ENCODE measurements around the gene TGFB1.
"Not testable (repeated sequence)": the region's sequence is repeated elsewhere in the genome, so short reads cannot be mapped to it uniquely, and the experiment has no call there.

TGFB1 gene

GRCh38 chr19:41386442-41386841 lies 32.7 kb upstream of the TGFB1 start:
- DNase-seq, result no peak
- peaks cover 19% of the 10 kb centered on the region for H3K4me1 Mint-ChIP-seq
- no peaks in the 10 kb centered on the region for H3K9me3 Mint-ChIP-seq
- H3K27me3 Mint-ChIP-seq (ENCODE audit: low read depth, poor library complexity), result no peaks in the 10 kb centered on the region
- H3K27ac Mint-ChIP-seq, result peak overlapping the region; percentile 68
- no peak for TF ChIP-seq CTCF (IDR thresholded peaks at IDR 0.05)
- no peak overlapping the region for H3K4me3 Mint-ChIP-seq
- H3K36me3 Mint-ChIP-seq (ENCODE audit: low read depth), result peaks cover 23% of the 10 kb centered on the region

GRCh38 chr19:41384351-41384750 lies 30.6 kb upstream of the TGFB1 start:
- Mint-ChIP-seq H3K27me3 (ENCODE audit: low read depth, poor library complexity) (no peaks in the 10 kb centered on the region), H3K36me3 (ENCODE audit: low read depth) (peaks cover 11% of the 10 kb centered on the region), H3K9me3 (no peaks in the 10 kb centered on the region), H3K4me1 (peaks cover 19% of the 10 kb centered on the region), H3K4me3 (no peak overlapping the region), H3K27ac (no peak overlapping the region)
- DNase-seq, result no peak
- TF ChIP-seq CTCF (IDR thresholded peaks at IDR 0.05), result no peak

GRCh38 chr19:41381536-41381935 lies 27.8 kb upstream of the TGFB1 start:
- peaks cover 20% of the 10 kb centered on the region for H3K36me3 Mint-ChIP-seq (ENCODE audit: low read depth)
- H3K4me1 Mint-ChIP-seq, result peaks cover 32% of the 10 kb centered on the region
- not testable (repeated sequence) for H3K4me3 Mint-ChIP-seq

GRCh38 chr19:41377977-41378709 lies 24.4 kb upstream of the TGFB1 start:
- Mint-ChIP-seq H3K4me3 (peak overlapping the region; percentile 37), H3K4me1 (peaks cover 20% of the 10 kb centered on the region), H3K27ac (peak overlapping the region; percentile 76), H3K9me3 (no peaks in the 10 kb centered on the region), H3K36me3 (ENCODE audit: low read depth) (peaks cover 17% of the 10 kb centered on the region), H3K27me3 (ENCODE audit: low read depth, poor library complexity) (peaks cover 6% of the 10 kb centered on the region)
- peak; percentile 32 for DNase-seq
- no peak for TF ChIP-seq CTCF (IDR thresholded peaks at IDR 0.05)

More at GRCh38 chr19:41381536-41381935, 27.8 kb upstream of the TGFB1 start:
- peak overlapping the region; percentile 42 for H3K27ac Mint-ChIP-seq
- H3K9me3 Mint-ChIP-seq; DNase-seq; H3K27me3 Mint-ChIP-seq (ENCODE audit: low read depth, poor library complexity): not testable (repeated sequence)

- H3K4me1 Mint-ChIP-seq, result peaks cover 25% of the 10 kb centered on the region
- peaks cover 12% of the 10 kb centered on the region for H3K36me3 Mint-ChIP-seq (ENCODE audit: low read depth)
- H3K27ac Mint-ChIP-seq, result no peak overlapping the region
- TF ChIP-seq CTCF (IDR thresholded peaks at IDR 0.05), result no peak
- no peak for DNase-seq
- H3K4me3 Mint-ChIP-seq, result peak overlapping the region; percentile 80
- peaks cover 6% of the 10 kb centered on the region for H3K27me3 Mint-ChIP-seq (ENCODE audit: low read depth, poor library complexity)
- no peaks in the 10 kb centered on the region for H3K9me3 Mint-ChIP-seq
Measured at GRCh38 chr19:41376998-41377365, 23.3 kb upstream of the TGFB1 start.

- Mint-ChIP-seq H3K36me3 (ENCODE audit: low read depth) (peaks cover 15% of the 10 kb centered on the region), H3K27ac (peak within 1 kb of the TSS; percentile 93), H3K4me1 (peaks cover 25% of the 10 kb centered on the region), H3K27me3 (ENCODE audit: low read depth, poor library complexity) (peaks cover 6% of the 10 kb centered on the region), H3K4me3 (peak within 1 kb of the TSS; percentile 80), H3K9me3 (no peaks in the 10 kb centered on the region)
- peak; percentile 81 for DNase-seq
- TF ChIP-seq CTCF (IDR thresholded peaks at IDR 0.05), result no peak
Measured at GRCh38 chr19:41376241-41376997, 22.7 kb upstream of the TGFB1 start, which contains the start of gene TMEM91. Gene TMEM91, plus strand, starts transcription at chr19:41376533. Its CDS starts 1,777 bp downstream, at chr19:41378310.

Measured in nephron progenitor cell (in vitro differentiated cells).